ENCODE measurements around the gene SNX14.

- TF ChIP-seq POLR2A (IDR thresholded peaks at IDR 0.05) (peak in 1 of 3 donors; percentile 13), CTCF (IDR thresholded peaks at IDR 0.05) (peak in 4 of 7 experiments; percentile 6 to 38 (median 23))
Measured at GRCh38 chr6:85641897-85642773, 48.5 kb upstream of the SNX14 start.

Measured in body of pancreas (tissue), 4 donors.